Heart left ventricle (tissue), 16 donors: ENCODE results near the gene ADGRV1. TPM values are rescaled to one million over a fixed set of nuclear protein-coding genes. Genes with fewer than 3 reads are reported as not detected.

Experiments
- ATAC-seq, 4 donors: fragments of 200-7000 bp; cut with Tn5 transposase; one replicate each; pipeline ENCODE4 v1.9.1; 2020 to 2022; ENCODE audit warnings: moderate library complexity in 4 of 4, mild to moderate bottlenecking in 3 of 4, moderate number of reproducible peaks in 1 of 4
- DNase-seq, 5 donors: peaks; one replicate each; pipeline ENCODE4 v3.0.0-alpha.2; 2020
- H3K27ac ChIP-seq, 12 donors: fragments of 200-600 bp; sonication (generic) in 4 of 12; one replicate each; pipeline versions ENCODE4 v1.5.0 to v1.8.0; 2016 to 2022; ENCODE audit warnings: mild to moderate bottlenecking in 2 of 12
- H3K27me3 ChIP-seq, 9 donors: fragments of 200-600 bp; sonication (generic) in 2 of 9; one replicate each; pipeline versions ENCODE4 v1.5.1 to v1.8.0; 2016 to 2022; ENCODE audit warnings: mild to moderate bottlenecking in 3 of 9
- H3K36me3 ChIP-seq, 9 donors: fragments of 200-600 bp; sonication (generic) in 2 of 9; one replicate each; pipeline versions ENCODE4 v1.5.0 to v1.8.0; 2018 to 2022; ENCODE audit warnings: mild to moderate bottlenecking in 2 of 9
- H3K4me1 ChIP-seq, 12 donors: fragments of 200-600 bp; sonication (generic) in 4 of 12; one replicate each; pipeline versions ENCODE4 v1.5.0 to v1.8.0; 2016 to 2022; ENCODE audit warnings: mild to moderate bottlenecking in 3 of 12
- H3K4me3 ChIP-seq, 12 donors: fragments of 200-600 bp; sonication (generic) in 4 of 12; one replicate each; pipeline versions ENCODE4 v1.5.0 to v1.8.0; 2017 to 2022; ENCODE audit warnings: mild to moderate bottlenecking in 9 of 12, moderate library complexity in 4 of 12
- H3K9me3 ChIP-seq, 12 donors: fragments of 200-600 bp; sonication (generic) in 4 of 12; one replicate each; pipeline versions ENCODE4 v1.5.0 to v1.8.0; 2016 to 2022; ENCODE audit warnings: mild to moderate bottlenecking in 1 of 12
- CTCF ChIP-seq, 12 donors: fragments of 200-600 bp; sonication (generic) in 4 of 12; IDR thresholded peaks; one replicate each; pipeline versions ENCODE4 v1.5.0 to v1.8.0; 2018 to 2022; ENCODE audit warnings: antibody characterized with exemption in 12 of 12, mild to moderate bottlenecking in 5 of 12
- POLR2A ChIP-seq, 2 donors: fragments of 450-650 bp; IDR thresholded peaks; one replicate each; pipeline ENCODE4 v1.6.1; 2017; ENCODE audit warnings: antibody characterized with exemption in 2 of 2, mild to moderate bottlenecking in 2 of 2, moderate library complexity in 2 of 2
- WGBS, 4 donors: extraction: QIAGEN DNeasy Blood & Tissue Kit in 2 of 4; methylation state at CpG; one replicate each; pipeline versions ENCODE4 v1.1.5 to v1.1.7; 2013 to 2018; 5-methylcytosine and 5-hydroxymethylcytosine counted together
- intact Hi-C, 10 donors: fragments of 100-400 bp; cut with DNase I; formaldehyde crosslinking; loops; one replicate each; pipeline versions ENCODE4 v1.11.1 to v1.14.2; 2022
- polyA plus RNA-seq, 2 donors: library from polyadenylated mRNA; stranded (reverse); fragments of 200-250 nt; gene quantifications; one replicate each; pipeline ENCODE4 v1.2.3, GENCODE V29; 2013
- total RNA-seq, 9 donors: library from RNA; depleted of rRNA in 2 of 9; stranded (reverse); fragments of >200 nt in 2 of 9; fragmentation: NEBNext Ultra II Directional in 3 of 9; extraction: Animal tissue kit (Norgen Biotek cat#: 25700) in 3 of 9; gene quantifications; one replicate each; pipeline versions ENCODE4 v1.1.0 to v1.2.4, GENCODE V29; 2016 to 2023
- donor health status: ischemic (EF 13 %, LVEDD 7.1; RV severe dilation, severe dysfunction).
- donor health status: healthy with polysubstance abuse.
- donor health status: DM: no; HTN: yes; CAD: no.
- donor health status: DM: no; HTN: no; CAD: no.
- donor health status: ischemic (EF 25% LVEDD 6.9; RV normal size, moderate dysfunction).
- donor health status: ischemic (EF 25% LVEDD 5.7; RV mildly dilated, moderate dysfunction).
- donor health status: healthy.
- donor health status: DM: yes; HTN: yes; CAD: no.
- donor health status: ischemic (EF 35%, LVEDD 5.7; RV mildly dilated, moderate dysfunction).
- donor health status: nonischemic (EF 11% LVEDD 7.7; RV severe dilation, severe dysfunction).
- donor health status: DM: yes; HTN: yes; CAD: no.
- donor health status: PGD.
- donor health status: ischemic (EF 29% LVEDD 5.4; RV normal size, mild dysfunction).
- donor health status: nonischemic (EF 23%, LVEDD 6.1; RV moderate dilation, normal function).

ADGRV1 gene
- total and polyA plus RNA-seq, 11 donors, result 0.25 to 0.29 TPM; not detected in 9

- H3K4me3 ChIP-seq, result no peak overlapping the region
- H3K27me3 ChIP-seq, result peaks cover 0 to 17% (median 3%) of the 10 kb centered on the region in 9 donors
- no peak for TF ChIP-seq CTCF (IDR thresholded peaks at IDR 0.05)
- no peak for TF ChIP-seq POLR2A (IDR thresholded peaks at IDR 0.05)
- H3K27ac ChIP-seq, result no peak overlapping the region
- DNase-seq (no peak), ATAC-seq (no peak)
- H3K36me3 ChIP-seq, result no peaks in the 10 kb centered on the region
- WGBS, 4 donors, result 89 to 94% (median 90%) methylated on average over 3 of the region's 3 CpGs
- intact Hi-C loops, result loop anchor here in 4 of 10 donors (5.0 to 10.0 kb wide), 2 partner anchors 93 to 100 kb away; no protein-coding TSS in a partner anchor
- peaks cover 0 to 14% (median 10%) of the 10 kb centered on the region in 12 donors for H3K4me1 ChIP-seq
- no peaks in the 10 kb centered on the region for H3K9me3 ChIP-seq
Measured at GRCh38 chr5:90534922-90535321, 23.7 kb upstream of the ADGRV1 start.

GRCh38 chr5:90542827-90543519 lies 15.6 kb upstream of the ADGRV1 start:
- intact Hi-C loops, result no loop called here
- ATAC-seq (no peak), DNase-seq (no peak)
- TF ChIP-seq CTCF (IDR thresholded peaks at IDR 0.05) (no peak), POLR2A (IDR thresholded peaks at IDR 0.05) (no peak)
- H3K27me3 ChIP-seq, result peaks cover 0 to 17% (median 0%) of the 10 kb centered on the region in 9 donors
- H3K4me3 ChIP-seq, result no peak overlapping the region
- no peak overlapping the region for H3K27ac ChIP-seq
- H3K4me1 ChIP-seq, result no peaks in the 10 kb centered on the region
- no peaks in the 10 kb centered on the region for H3K36me3 ChIP-seq
- 55 to 73% (median 63%) methylated on average over 4 of the region's 4 CpGs for WGBS, 4 donors
- no peaks in the 10 kb centered on the region for H3K9me3 ChIP-seq

- Histone ChIP-seq H3K9me3 (no peaks in the 10 kb centered on the region), H3K27me3 (peaks cover 0 to 21% (median 0%) of the 10 kb centered on the region in 9 donors), H3K27ac (no peak overlapping the region), H3K4me1 (no peaks in the 10 kb centered on the region), H3K4me3 (no peak overlapping the region), H3K36me3 (no peaks in the 10 kb centered on the region)
- no peak for TF ChIP-seq POLR2A (IDR thresholded peaks at IDR 0.05)
- TF ChIP-seq CTCF (IDR thresholded peaks at IDR 0.05), result no peak
- WGBS, 4 donors, result 63 to 70% (median 69%) methylated on average over 2 of the region's 2 CpGs
- ATAC-seq (no peak), DNase-seq (no peak)
- intact Hi-C loops, result no loop called here
Measured at GRCh38 chr5:90545511-90545910, 13.1 kb upstream of the ADGRV1 start.

- TF ChIP-seq CTCF (IDR thresholded peaks at IDR 0.05), result no peak
- no peak for TF ChIP-seq POLR2A (IDR thresholded peaks at IDR 0.05)
- intact Hi-C loops, result no loop called here
- no peaks in the 10 kb centered on the region for H3K36me3 ChIP-seq
- DNase-seq (no peak), ATAC-seq (no peak)
- no peaks in the 10 kb centered on the region for H3K9me3 ChIP-seq
- H3K4me1 ChIP-seq, result no peaks in the 10 kb centered on the region
- H3K27ac ChIP-seq, result no peak overlapping the region
- no peak overlapping the region for H3K4me3 ChIP-seq
- WGBS, 4 donors, result 83 to 87% (median 85%) methylated on average over 4 of the region's 4 CpGs
- H3K27me3 ChIP-seq, result peaks cover 0 to 21% (median 0%) of the 10 kb centered on the region in 9 donors
Measured at GRCh38 chr5:90546216-90546837, 12.3 kb upstream of the ADGRV1 start.
